Erythroblast (primary cell): ENCODE measurements around the gene SMIM29.

Experiments used
- GATA1 ChIP-seq: IDR thresholded peaks from 2 replicates; pipeline ENCODE4 v1.6.1; 2011; ENCODE audit warnings: low read depth, mild to moderate bottlenecking, control low read depth, low read length, moderate library complexity
- POLR2A ChIP-seq: IDR thresholded peaks from 2 replicates; pipeline ENCODE4 v1.6.1; 2011; ENCODE audit warnings: mild to moderate bottlenecking, low read length

DNA sequence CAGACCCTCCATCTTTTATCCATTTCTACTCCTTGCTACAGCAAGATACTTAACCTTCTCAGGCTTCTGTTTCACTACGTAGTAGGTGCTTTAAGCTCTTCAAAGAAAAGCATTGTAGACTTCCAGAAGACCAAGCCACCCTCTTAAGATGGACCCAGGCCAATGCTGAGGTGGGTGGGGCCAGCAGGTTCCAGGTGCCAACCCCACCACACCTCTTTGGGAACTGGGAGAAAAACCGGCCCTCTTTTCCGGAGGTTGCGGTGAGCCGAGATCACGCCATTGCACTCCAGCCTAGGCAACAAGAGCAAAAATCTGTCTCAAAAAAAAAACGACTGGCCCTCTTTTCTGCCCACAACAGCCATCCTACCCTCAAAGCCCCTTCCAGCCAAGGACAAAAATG lies 22.7 kb downstream of the SMIM29 start:
- TF ChIP-seq POLR2A: no peak
- TF ChIP-seq GATA1: no peak
